Brain microvascular endothelial cell (primary cell): Measurements from ENCODE around the gene NR3C1.
A peak's percentile ranks its signal among the peaks of the same experiment; 100 is the strongest.

Experiments used
- DNase-seq: peaks from one replicate; pipeline ENCODE4 v3.0.0-alpha.2; 2020
- H3K27ac ChIP-seq: fragments of 250-450 bp; sonication (Bioruptor Pico); 2 replicates; pipeline ENCODE4 v1.5.1; 2020; ENCODE audit warnings: mild to moderate bottlenecking, moderate library complexity
- H3K27me3 ChIP-seq: fragments of 250-450 bp; sonication (Bioruptor Pico); replicated peaks from 2 replicates; pipeline ENCODE4 v1.5.1; 2020; ENCODE audit warnings: mild to moderate bottlenecking
- H3K36me3 ChIP-seq: fragments of 250-450 bp; sonication (Bioruptor Pico); replicated peaks from 2 replicates; pipeline ENCODE4 v1.5.1; 2020; ENCODE audit warnings: mild to moderate bottlenecking
- H3K4me3 ChIP-seq: 2 replicates; pipeline ENCODE4 v1.5.1; 2011; ENCODE audit warnings: low read depth, mild to moderate bottlenecking, control low read depth, low read length, moderate library complexity
- in situ Hi-C: cut with HindIII; loops from 2 replicates; pipeline ENCODE4 v1.10.0; 2017; ENCODE audit warnings: low sequenced_read_pairs, low pct_ligation_motif_present
- TF ChIP-seq, protein P1 (sequence below): IDR thresholded peaks from 2 replicates; pipeline ENCODE4 v1.5.1; 2011; ENCODE audit warnings: low read depth, mild to moderate bottlenecking, moderate library complexity, low read length, control low read depth, inconsistent platforms; ENCODE audit errors: missing control alignments

NR3C1 gene

DNA sequence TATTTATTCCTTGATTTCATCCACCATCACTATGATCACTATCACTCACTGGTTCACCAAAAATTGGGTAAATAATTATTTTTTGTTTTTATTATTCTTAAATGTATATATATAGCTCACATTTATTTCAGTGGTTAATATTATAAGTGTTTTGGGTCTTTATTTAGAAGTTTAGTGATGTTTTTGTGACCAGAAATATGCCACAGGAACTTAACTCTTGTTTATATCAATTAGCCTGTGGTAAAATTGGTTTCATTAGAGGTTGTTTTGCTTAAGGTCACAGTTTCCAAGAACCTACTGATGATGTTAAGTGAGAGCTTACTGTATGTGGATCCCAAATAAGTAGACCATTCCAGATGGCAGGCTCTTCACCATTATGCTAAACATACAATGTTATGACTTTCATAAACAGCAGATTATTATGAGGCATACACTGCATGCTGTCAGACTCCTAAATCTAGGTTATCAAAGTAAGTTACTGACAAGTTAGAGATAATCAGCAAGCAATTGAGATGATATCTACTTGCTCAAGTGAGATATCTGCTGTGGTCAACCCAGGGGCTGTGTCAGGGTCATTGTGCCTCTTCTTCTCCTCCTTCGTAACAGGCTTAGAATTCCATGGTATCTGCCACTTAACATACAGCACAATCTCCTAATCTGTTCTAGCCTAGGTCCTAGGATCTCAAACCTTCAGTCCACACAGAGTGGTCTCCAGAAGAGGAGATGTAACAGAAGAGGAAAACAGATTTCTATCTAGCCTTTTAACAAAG is 57.6 kb downstream of the NR3C1 start:
- TF ChIP-seq, protein P1, sequence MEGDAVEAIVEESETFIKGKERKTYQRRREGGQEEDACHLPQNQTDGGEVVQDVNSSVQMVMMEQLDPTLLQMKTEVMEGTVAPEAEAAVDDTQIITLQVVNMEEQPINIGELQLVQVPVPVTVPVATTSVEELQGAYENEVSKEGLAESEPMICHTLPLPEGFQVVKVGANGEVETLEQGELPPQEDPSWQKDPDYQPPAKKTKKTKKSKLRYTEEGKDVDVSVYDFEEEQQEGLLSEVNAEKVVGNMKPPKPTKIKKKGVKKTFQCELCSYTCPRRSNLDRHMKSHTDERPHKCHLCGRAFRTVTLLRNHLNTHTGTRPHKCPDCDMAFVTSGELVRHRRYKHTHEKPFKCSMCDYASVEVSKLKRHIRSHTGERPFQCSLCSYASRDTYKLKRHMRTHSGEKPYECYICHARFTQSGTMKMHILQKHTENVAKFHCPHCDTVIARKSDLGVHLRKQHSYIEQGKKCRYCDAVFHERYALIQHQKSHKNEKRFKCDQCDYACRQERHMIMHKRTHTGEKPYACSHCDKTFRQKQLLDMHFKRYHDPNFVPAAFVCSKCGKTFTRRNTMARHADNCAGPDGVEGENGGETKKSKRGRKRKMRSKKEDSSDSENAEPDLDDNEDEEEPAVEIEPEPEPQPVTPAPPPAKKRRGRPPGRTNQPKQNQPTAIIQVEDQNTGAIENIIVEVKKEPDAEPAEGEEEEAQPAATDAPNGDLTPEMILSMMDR: no peak
- in situ Hi-C loops: no loop called here
- no peak overlapping the region for H3K27ac ChIP-seq

GRCh38 chr5:143343042-143343441 is 60.4 kb downstream of the NR3C1 start:
- TF ChIP-seq, protein P1: no peak
- Histone ChIP-seq H3K36me3 (no peaks in the 10 kb centered on the region), H3K27me3 (no peaks in the 10 kb centered on the region), H3K27ac (no peak overlapping the region), H3K4me3 (no peak overlapping the region)
- in situ Hi-C loops: no loop called here
- DNase-seq: no peak

More for the DNA sequence above, 57.6 kb downstream of the NR3C1 start:
- Histone ChIP-seq H3K4me3 (no peak overlapping the region), H3K27me3 (no peaks in the 10 kb centered on the region), H3K36me3 (no peaks in the 10 kb centered on the region)
- no peak for DNase-seq

GRCh38 chr5:143342607-143343006 is 60.9 kb downstream of the NR3C1 start:
- Histone ChIP-seq H3K36me3 (no peaks in the 10 kb centered on the region), H3K27me3 (no peaks in the 10 kb centered on the region), H3K4me3 (no peak overlapping the region), H3K27ac (no peak overlapping the region)
- no peak for DNase-seq
- TF ChIP-seq, protein P1: no peak
- in situ Hi-C loops: no loop called here

GRCh38 chr5:143341807-143342570 is 61.5 kb downstream of the NR3C1 start:
- DNase-seq: peak; percentile 60
- peak overlapping the region; percentile 62 for H3K27ac ChIP-seq
- no peak overlapping the region for H3K4me3 ChIP-seq
- TF ChIP-seq, protein P1: no peak
- in situ Hi-C loops: no loop called here
- H3K36me3 ChIP-seq: no peaks in the 10 kb centered on the region
- H3K27me3 ChIP-seq: no peaks in the 10 kb centered on the region

DNA sequence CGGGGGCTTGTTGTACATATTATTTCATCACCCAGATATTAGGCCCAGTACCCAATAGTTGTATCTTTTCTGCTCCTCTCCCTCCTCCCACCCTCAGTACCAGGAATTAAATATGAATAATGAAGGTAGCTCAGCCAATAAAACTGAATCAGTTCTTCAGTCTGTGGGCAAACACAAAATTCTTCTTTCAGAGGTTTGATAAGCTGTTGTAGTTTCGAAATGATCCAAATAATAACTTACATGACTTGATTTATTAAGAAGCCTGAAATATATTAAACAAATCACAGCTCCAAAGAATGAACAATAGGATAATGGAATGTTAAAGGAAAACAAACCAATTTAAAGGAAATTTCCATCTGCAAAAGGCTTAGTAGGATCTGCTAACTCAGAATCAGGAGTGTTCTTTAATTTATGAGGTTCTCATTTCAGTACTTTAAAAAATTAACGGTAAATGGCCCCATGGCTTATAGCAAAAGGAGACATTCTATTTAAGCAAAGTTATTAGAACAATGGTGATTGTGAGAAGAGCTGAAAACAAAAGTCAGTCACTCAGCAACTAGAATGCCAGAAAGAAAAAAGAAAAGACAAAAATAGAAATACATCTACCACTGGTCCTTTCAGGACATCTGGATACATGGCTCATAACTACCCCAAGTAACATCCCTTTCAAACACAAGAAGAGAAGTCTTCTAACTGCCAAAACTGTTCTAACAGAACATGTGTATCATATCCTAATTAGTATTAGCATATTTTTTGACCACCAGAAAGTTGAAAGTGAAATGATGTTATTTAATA is 62.4 kb downstream of the NR3C1 start:
- Histone ChIP-seq H3K27me3 (no peaks in the 10 kb centered on the region), H3K27ac (peak overlapping the region; percentile 62)
- in situ Hi-C loops: no loop called here

More for the DNA sequence above, 62.4 kb downstream of the NR3C1 start:
- no peaks in the 10 kb centered on the region for H3K36me3 ChIP-seq
- TF ChIP-seq, protein P1: no peak
- DNase-seq: no peak
- H3K4me3 ChIP-seq: no peak overlapping the region
